ENCODE results near the gene SKOR2.

GRCh38 chr18:47179520-47179919, 71.9 kb downstream of the SKOR2 start:
- TF ChIP-seq CTCF (IDR thresholded peaks at IDR 0.05) (no peak), POLR2A (IDR thresholded peaks at IDR 0.05) (no peak)

Data from right lobe of liver (tissue), 4 donors.